GM18909 (cell line): ENCODE measurements around the gene POLR3E.
"Not testable (repeated sequence)": the region's sequence is repeated elsewhere in the genome, so short reads cannot be mapped to it uniquely, and the experiment has no call there.

ENCODE experiments used
- ATAC-seq: cut with Tn5 transposase; IDR thresholded peaks from one replicate; pipeline ENCODE4 v1.9.1; 2021; ENCODE audit warnings: mild to moderate bottlenecking; ENCODE audit not compliant: unreplicated experiment, poor library complexity

Gene POLR3E

DNA sequence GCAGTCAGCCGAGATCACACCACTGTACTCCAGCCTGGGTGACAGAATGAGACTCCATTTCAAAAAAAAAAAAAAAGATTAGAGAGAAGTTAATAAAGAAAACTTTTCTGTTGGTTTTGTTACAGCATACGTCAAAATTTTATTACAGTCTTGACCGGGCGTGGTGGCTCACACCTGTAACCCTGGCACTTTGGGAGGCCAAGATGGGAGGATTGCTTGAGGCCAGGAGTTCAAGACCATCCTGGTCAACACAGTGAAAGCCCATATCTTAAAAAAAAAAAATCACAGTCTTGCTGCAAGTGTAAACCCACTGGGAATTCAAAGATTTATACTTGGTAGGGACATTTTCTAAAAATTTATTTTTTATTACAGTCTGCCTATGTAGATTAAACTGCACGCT, 6.2 kb upstream of the POLR3E start:
- ATAC-seq = no peak

DNA sequence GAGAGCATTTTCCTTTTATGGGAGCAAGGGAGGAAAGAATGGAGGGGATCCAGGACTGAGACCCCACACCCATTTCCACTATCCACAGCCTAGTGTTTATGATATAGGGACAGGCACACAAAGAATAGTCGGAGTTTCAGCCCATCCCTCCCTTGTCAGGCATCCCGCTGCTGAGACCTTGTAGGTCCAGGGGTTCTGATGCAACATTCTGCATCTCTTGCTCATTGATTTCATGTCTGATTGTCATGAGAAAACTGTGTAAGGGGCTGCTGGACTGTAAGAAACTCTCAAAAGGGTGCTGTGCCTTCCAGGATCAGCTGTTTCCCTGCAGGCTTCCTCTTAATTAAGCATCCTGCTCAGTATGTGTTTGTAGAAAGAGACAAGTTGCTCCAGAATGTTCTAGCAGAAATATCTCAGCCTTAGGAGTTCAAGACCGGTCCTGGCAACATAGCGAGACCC, 5.3 kb upstream of the POLR3E start:
- no peak for ATAC-seq

DNA sequence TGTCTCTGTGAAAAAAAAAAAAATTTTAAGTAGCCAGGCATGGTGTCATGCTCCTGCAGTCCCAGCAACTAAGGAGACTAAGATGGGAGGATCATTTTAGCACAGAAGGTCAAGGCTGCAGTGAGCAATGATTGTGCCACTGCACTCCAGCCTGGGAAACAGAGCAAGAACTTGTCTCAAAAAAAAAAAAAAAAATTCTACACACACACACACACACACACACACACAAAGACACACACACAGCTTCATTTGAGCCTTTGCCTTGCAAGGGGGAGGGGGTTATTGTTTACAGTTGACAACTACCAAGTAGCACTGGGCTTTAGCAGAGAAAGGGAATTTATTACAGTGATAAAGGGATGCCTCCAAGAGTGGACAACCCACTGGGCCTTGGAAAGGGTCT, 4.9 kb upstream of the POLR3E start:
- ATAC-seq = no peak

DNA sequence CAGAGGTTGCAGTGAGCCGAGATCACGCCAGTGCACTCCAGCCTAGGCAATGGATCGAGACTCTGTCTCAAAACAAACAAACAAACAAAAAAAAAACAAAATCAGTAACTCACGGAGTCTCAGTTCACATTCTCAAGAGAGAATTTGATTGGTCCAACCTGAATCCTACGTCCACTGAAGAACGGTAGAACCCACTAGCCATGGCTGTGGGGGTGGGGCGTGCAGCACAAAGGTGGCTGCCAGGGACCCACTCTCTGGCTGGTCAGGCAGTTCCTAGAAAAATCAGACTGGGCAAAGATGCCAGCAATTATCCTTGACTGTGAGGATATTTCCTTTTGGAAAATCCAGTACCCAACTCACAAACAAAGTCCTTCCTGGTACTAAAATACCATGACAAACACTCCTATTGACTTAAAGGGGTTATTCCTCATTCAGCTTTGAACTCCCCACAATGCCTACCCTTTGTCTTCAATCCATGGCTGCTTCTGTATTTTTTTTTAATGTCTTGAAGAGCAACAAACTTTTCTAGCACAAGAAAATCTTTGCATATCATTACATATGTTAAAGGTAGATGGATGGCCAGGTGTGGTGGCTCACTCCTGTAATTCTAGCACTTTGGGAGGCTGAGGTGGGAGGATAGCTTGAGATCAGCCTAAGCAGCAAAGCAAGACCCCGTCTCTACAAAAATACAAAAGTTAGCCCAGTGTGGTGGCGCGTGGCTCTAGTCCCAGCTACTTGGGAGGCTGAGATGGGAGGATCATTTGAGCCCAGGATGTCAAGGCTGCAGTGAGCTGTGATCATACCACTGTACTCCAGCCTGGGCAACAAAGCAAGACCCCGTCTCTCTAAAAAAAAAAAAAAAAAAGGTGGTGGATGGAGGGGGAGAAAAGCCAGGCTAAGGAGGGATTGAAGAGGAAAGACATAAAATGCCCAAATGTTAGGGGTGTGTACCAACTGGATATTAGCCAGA, 3.8 kb upstream of the POLR3E start:
- no peak for ATAC-seq

DNA sequence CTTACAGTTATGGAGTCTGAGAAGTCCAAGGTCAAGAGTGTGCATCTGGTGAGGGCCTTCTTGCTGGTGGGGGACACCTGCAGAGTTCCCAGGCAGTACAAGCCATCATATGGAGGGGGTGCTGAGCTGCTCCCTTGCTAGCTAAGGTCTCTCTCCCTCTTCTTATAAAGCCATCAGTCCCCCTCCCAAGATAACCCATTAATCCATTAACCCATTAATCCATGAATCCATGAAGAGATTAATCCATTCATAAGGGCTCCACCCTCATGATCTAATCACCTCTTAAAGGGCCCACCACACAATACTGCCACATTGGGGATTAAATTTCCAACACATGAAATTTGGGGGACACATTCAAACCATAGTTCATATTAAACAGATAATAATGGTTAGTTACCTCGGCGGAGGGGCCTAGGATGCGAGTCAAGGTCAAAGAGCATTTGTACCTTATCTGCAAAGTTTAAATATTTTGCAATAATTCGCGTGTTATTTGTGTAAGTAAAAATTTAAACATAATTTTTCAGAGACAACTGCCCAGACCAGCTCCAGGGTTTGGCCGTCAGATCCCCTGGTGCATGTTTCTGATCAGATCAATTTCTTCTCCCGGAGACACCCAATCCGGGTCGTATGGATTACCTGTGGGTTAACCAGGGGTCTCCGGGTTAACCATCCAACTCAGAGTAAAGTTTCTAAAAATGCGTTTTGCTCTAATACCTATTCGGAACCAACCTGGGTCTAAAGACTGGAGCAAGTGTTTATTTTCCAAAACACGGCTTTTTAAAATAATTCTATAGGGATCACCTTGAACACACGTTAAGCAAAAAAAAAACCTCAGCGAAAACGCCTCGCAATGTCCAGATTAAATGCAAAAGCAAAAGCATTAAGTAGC, 740 bp upstream of the POLR3E start:
- peak; percentile 1 for ATAC-seq

DNA sequence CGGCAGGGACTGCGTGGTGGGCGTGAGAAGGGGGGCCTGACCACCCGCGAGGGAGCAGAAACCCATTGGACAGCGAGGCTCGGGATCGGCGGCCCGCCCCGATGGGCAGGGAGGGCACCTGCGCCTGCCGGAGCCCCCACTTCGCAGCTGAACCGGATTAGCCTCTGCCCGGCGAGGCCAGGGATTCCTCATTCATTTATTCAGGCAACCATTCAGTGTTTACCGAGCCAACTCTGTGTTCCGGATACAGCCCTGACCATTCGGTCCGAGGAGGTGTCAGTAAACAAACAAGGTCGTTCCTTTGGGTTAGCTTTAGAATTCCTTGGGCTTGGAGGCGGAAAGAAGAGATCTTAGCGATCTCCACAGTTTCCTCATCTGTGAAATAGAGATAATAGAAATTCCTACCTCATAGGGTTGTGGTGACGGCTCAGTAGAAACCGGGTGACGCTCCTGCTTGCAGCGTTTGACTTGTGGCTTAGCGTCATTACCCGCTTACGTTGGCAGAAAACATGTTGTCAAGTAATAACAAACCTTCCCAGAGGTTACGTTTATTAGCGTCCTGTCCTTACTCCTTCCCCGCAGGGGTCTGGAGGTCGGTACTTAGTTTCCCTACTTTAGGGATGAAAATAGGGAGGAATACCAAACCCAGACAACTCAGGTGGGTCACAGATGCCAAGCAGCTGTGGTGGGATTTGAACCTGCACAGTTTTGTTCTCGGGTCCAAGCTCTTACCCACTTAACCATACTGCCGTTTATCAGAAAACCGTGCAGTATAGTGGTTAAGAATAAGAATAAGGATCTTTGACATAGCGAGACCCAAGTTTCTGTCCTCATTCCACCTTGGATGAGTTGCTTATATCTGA, 893 bp downstream of the POLR3E start:
- ATAC-seq = peak; percentile 37

DNA sequence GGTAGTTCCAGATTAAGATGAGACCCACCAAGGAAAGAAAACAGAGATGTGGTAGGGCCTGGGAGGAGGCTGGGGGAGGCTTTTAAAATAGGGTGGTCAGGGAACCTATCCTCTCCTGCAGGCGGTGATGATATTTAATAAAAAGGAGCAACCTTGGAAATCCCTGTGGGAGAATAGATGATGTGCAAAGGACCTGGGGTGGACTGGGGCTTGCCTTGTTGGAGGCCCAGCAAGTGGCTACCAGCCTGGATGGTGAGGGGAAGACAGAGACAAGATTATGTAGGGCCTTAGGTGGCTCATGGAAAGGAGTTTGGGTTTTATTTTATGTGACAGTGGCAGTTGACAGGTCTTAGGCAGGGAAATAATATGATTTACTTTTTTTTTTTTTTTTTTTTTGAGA, 1.8 kb downstream of the POLR3E start:
- ATAC-seq = no peak

DNA sequence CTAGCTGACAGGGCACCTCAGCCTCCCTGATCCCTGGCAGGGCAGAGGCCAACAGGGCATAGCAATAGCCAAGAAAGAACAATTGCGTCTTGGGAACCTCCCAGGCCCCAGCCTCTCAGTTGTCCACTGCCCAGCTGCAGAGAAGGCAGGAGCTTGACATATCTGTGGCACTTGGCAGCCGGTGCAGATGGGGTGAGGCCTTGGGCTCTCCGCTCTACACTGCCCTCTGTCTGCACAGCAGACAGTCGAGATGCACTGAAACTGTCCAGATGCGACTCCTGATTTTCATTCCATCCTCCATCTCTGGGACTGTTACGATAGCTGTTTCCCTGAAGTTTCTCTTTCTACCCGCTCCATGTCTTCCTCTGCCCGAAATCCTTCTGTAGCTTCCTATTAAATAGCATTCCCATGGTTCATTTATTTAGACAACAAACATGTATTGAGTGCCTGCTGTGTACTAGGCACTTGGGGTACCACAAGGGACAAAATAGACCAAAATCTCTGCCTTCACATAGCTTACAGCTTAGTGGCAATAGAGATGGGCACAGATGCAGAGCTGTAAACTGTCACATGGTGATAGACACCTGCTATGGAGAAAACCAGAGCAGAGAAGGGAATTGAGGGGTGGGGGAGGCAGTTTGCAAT, 3.3 kb downstream of the POLR3E start:
- ATAC-seq = no peak

DNA sequence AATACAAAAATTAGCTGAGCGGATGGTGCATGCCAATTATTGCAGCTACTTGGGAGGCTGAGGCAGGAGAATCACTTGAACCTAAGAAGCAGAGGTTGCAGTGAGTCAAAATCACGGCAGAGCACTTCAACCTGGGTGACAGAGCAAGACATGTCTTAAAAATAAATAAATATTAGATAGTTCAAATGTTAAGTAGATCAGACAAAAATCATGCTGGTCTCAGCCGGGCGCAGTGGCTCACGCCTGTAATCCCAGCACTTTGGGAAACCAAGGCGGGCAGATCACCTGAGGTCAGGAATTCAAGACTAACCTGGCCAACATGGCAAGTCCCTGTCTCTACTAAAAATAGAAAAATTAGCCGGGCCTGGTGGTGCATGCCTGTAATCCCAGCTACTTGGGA, 4.2 kb downstream of the POLR3E start:
- not testable (repeated sequence) for ATAC-seq

DNA sequence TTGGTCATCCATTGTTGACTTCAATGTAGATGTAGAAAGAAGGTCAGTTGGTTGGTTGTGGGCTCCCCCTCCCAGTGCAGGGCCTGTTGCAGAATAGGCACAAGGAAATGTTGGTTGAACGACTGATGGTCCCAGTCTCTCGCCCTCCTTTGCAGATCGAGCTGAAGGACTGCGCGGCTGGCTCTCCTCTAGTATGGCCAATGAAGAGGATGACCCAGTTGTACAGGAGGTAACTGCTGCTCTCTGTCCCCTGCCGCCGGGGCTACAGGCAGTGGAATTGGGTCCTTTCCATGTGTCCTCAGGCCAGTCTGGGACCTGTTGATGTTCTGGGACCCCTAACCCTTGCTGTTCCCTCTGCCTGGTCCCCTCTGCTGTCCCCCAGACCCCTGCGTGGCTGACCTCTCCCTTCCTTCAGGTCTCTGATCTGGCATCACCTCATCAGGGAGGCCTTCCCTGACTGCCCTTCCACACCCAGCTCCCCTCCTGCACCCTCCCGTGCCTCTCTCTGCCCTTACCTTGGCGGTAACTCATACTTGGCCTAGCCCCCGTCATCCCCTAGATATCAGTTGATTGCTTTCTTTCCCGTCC, 5.7 kb downstream of the POLR3E start:
- no peak for ATAC-seq

DNA sequence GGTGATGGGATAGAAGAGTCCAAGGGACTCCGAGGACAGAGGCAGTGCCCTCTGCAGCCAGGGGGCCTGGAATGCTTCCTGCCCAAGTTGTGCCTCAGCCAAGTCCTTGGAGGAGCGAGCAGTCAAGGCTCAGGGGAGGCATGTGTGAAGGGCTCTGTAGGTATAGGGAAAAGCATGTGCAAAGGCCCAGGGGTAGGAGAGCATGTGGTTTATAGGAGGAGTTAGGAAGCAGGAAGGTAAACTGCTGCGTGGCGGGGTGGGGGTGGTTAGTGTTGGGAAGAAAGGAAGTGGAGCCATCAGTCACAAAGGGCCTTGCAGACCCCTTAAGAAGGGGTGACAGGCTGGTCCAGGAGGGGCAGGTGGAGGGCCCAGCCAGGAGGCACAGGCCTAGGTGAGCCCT, 7.2 kb downstream of the POLR3E start:
- no peak for ATAC-seq

DNA sequence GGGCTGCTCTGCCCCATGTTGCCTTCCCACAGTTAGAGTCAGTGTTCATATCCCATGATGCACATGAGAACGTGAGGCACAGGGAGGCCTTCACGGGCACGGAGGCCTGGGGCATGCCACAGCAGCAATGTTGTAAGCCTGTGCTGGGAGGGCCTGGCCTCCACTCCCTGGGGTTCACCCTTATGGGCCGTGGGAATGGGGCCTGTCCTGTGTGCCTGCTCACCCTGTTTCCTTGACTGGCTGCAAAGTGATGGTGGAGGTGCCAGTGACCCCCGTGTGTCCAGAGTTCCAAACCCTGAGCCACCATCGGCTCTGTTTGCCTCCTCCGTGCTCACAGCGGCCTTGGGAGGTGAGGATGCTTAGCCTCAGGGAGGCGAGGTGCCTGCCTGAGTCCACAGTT, 9.6 kb downstream of the POLR3E start:
- ATAC-seq = no peak

DNA sequence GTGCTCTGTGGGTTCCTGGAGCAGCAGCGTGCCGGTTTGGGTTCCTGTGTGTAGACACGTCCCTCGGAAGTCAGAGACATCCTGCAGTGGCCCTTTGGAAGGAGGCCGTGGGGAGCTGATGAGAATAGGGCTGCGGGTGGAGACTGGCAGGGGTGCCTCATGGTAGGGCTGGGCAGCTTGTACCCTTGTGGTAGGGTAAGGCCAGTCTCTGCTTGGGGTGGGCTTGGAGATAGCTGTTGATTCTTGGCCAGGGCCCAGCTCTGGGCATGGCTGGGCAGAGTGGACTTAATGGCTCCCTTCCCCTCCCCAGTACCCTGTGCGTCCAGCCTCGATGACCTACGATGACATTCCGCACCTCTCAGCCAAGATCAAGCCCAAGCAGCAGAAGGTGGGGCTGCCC, 10.6 kb downstream of the POLR3E start:
- ATAC-seq = no peak

DNA sequence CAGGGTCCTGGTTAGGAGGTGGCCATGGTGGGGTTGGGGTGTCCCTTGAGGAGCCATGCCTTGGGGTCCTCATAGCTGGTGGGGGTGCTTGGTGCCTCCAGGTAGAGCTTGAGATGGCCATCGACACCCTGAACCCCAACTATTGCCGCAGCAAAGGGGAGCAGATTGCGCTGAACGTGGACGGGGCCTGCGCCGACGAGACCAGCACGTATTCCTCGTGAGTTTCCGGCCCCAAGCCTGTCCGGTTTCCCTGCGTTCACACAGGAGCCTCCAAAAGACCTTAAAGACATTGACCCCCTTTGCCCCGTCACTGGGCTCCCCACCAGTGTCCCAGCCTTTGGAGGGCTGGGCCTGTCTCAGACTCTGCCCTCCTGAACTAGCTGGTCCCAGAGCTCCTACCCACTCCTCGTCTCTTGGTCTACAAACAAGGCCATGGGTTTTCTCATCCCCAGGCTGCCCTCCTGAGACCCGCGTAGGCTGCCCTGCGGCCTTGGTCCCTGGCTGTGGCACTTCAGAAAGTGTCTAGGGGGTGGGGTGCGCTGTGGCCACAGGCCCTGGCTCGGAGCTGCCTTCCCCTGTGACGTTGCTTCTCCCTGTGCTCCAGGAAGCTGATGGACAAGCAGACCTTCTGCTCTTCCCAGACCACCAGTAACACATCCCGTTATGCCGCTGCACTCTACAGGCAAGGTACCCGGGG, 11.8 kb downstream of the POLR3E start:
- no peak for ATAC-seq

DNA sequence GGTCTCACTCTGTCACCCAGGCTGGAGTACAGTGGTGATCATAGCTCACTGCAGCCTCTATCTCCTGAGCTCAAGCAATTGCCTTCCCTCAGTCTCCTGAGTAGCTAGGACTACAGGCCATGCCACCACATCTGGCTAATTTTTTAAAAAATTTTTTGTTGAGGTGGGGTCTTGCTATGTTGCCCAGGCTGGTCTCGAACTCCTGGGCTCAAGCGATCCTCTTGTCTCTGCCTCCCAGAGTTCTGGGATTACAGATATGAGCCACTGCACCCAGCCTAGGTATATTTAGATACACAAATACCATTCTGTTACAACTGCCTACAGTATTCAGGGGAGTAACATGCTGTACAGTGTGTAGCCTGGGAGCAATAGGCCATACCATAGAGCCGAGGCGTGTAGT, 14.3 kb downstream of the POLR3E start:
- no peak for ATAC-seq

DNA sequence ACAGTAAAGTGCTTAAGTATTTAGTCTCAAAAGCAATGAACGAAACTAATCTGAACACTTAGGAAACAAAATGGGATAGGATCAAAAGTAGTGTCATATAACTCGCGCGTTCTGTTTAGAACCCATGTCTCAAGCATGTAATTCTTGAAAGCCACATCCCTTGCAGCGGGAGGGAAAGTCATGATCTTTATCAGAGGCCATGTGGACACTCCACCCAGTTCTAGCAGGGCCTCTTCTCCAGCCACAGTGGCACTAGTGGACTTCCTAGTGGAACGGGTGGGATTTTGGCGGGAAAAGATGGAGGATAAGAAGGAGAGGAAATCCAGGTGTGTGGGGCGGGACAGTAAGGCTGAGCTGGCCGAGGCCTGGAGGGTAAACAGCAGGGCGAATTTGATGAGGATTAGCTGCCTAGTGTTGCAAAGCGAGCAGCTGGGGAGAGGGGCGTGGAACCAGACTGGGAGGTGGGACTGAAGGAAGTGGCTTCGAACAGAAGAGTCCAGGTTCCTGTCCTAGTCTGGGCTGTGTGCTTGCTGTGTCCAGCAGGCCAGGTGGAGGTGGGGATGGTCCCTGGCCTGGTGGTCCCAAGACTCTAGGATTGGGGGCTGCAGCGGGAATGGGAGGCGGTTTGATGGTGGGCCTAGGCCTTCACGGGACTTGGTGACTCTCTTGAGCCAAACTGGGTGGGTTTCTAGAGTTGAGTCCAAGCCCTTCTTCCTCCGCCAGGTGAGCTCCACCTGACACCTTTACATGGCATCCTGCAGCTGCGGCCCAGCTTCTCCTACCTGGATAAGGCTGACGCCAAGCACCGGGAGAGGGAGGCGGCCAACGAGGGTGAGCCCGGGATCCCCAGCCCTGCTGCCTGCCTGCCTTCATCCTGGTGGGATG, 15.9 kb downstream of the POLR3E start:
- no peak for ATAC-seq

DNA sequence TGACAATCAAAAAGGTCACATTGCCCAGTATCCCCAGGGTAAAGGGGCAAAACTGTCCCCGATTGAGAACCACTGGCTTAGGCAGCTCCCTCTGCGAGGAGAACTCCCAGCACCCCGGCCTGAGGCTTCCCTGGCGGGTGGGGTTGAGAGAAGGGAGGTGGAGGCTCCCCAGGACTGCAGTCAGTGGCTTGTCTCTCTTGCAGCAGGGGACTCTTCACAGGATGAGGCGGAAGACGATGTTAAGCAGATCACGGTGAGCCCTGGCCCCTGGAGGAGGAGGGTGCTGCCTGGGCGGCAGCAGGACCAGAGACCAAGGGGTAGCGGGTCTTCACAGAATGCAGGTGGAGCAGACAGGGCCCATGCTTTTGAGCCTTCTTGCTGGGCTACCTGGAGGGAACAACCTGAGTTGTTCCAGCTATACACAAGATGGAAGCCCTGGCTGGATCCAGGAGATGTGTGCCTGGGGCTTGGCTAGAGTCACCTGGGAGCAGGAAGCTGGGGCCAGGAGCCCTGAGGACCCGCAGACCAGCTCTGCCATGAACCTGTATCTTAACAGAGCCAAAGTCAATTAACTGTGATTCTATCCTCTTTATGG, 16.8 kb downstream of the POLR3E start:
- no peak for ATAC-seq
